H9 (cell line): ENCODE data around the gene KLHL7. TPM values are rescaled to one million over a fixed set of nuclear protein-coding genes. Genes with fewer than 3 reads are reported as not detected.

Experiments
- DNase-seq: peaks from one replicate; pipeline ENCODE4 v3.0.0-alpha.2; 2017
- H2AFZ ChIP-seq: one replicate; pipeline ENCODE4 v1.6.1; 2013; ENCODE audit warnings: mild to moderate bottlenecking, low read length, control low read depth, moderate library complexity
- H2AK5ac ChIP-seq: 2 replicates; pipeline ENCODE4 v1.6.1; 2013; ENCODE audit warnings: low read length, control low read depth, mixed read lengths; ENCODE audit not compliant: insufficient read length
- H2BK120ac ChIP-seq: one replicate; pipeline ENCODE4 v1.6.1; 2013; ENCODE audit warnings: low read depth, mild to moderate bottlenecking, low read length, control low read depth, inconsistent platforms; ENCODE audit not compliant: poor library complexity, severe bottlenecking
- H2BK12ac ChIP-seq: 2 replicates; pipeline ENCODE4 v1.6.1; 2013; ENCODE audit warnings: low read length, control low read depth, mixed read lengths, low read depth; ENCODE audit not compliant: insufficient read length
- H2BK15ac ChIP-seq: 2 replicates; pipeline ENCODE4 v1.6.1; 2013; ENCODE audit warnings: low read depth, low read length, control low read depth
- H2BK20ac ChIP-seq: one replicate; pipeline ENCODE4 v1.6.1; 2013; ENCODE audit warnings: low read depth, mild to moderate bottlenecking, low read length, control low read depth, inconsistent platforms; ENCODE audit not compliant: poor library complexity, severe bottlenecking
- H2BK5ac ChIP-seq: 2 replicates; pipeline ENCODE4 v1.6.1; 2013; ENCODE audit warnings: low read length, control low read depth, mixed read lengths; ENCODE audit not compliant: insufficient read length
- H3K14ac ChIP-seq: 2 replicates; pipeline ENCODE4 v1.6.1; 2013; ENCODE audit warnings: low read length, control low read depth; ENCODE audit not compliant: insufficient read depth
- H3K18ac ChIP-seq: 2 replicates; pipeline ENCODE4 v1.6.1; 2013; ENCODE audit warnings: low read depth, mild to moderate bottlenecking, mixed read lengths, low read length, control low read depth; ENCODE audit not compliant: insufficient read length
- H3K23ac ChIP-seq: 2 replicates; pipeline ENCODE4 v1.6.1; 2013; ENCODE audit warnings: low read length, control low read depth, mixed read lengths, low read depth; ENCODE audit not compliant: insufficient read length
- H3K23me2 ChIP-seq: 2 replicates; pipeline ENCODE4 v1.6.1; 2013; ENCODE audit warnings: low read depth, mild to moderate bottlenecking, mixed read lengths, low read length, control low read depth; ENCODE audit not compliant: insufficient read length, poor library complexity, severe bottlenecking
- H3K27ac ChIP-seq: 2 replicates; pipeline ENCODE4 v1.5.1; 2013; ENCODE audit warnings: low read length, control low read depth, mixed read lengths, low read depth; ENCODE audit not compliant: insufficient read length
- H3K27me3 ChIP-seq: 2 replicates; pipeline ENCODE4 v1.6.1; 2013; ENCODE audit warnings: low read length, control low read depth, inconsistent platforms; ENCODE audit not compliant: insufficient read depth
- H3K4ac ChIP-seq: 2 replicates; pipeline ENCODE4 v1.6.1; 2013; ENCODE audit warnings: low read depth, mild to moderate bottlenecking, control low read depth, inconsistent platforms, low read length, moderate library complexity
- H3K4me1 ChIP-seq: 2 replicates; pipeline ENCODE4 v1.6.1; 2013; ENCODE audit warnings: low read length, control low read depth, inconsistent platforms; ENCODE audit not compliant: insufficient read depth
- H3K4me2 ChIP-seq: 2 replicates; pipeline ENCODE4 v1.6.1; 2013; ENCODE audit warnings: low read length, control low read depth, mixed read lengths; ENCODE audit not compliant: insufficient read length, insufficient read depth
- H3K56ac ChIP-seq: 2 replicates; pipeline ENCODE4 v1.6.1; 2013; ENCODE audit warnings: low read depth, mild to moderate bottlenecking, mixed read lengths, low read length, control low read depth; ENCODE audit not compliant: insufficient read length
- H3K79me1 ChIP-seq: 2 replicates; pipeline ENCODE4 v1.6.1; 2013; ENCODE audit warnings: low read depth, mild to moderate bottlenecking, moderate library complexity, low read length, control low read depth, inconsistent platforms; ENCODE audit not compliant: insufficient read depth, poor library complexity, severe bottlenecking
- H3K79me2 ChIP-seq: 2 replicates; pipeline ENCODE4 v1.6.1; 2013; ENCODE audit warnings: low read length, control low read depth, inconsistent platforms; ENCODE audit not compliant: insufficient read depth
- H3K9ac ChIP-seq: 2 replicates; pipeline ENCODE4 v1.6.1; 2013; ENCODE audit warnings: low read length, control low read depth, mixed read lengths; ENCODE audit not compliant: insufficient read length; ENCODE audit errors: extremely low read depth
- H3K9me3 ChIP-seq: one replicate; pipeline ENCODE4 v1.6.1; 2013; ENCODE audit warnings: low read depth, low read length, inconsistent platforms; ENCODE audit not compliant: control insufficient read depth
- H3T11ph ChIP-seq: one replicate; pipeline ENCODE4 v1.6.1; 2013; ENCODE audit warnings: mild to moderate bottlenecking, low read length, control low read depth, inconsistent platforms
- H4K20me1 ChIP-seq: one replicate; pipeline ENCODE4 v1.6.1; 2013; ENCODE audit not compliant: control insufficient read depth, insufficient read length, insufficient read depth
- H4K5ac ChIP-seq: 2 replicates; pipeline ENCODE4 v1.6.1; 2013; ENCODE audit warnings: low read depth, mild to moderate bottlenecking, mixed read lengths, low read length, control low read depth; ENCODE audit not compliant: insufficient read length
- H4K8ac ChIP-seq: replicated peaks from 2 replicates; pipeline ENCODE4 v1.6.1; 2013; ENCODE audit warnings: low read length, control low read depth, mixed read lengths, low read depth; ENCODE audit not compliant: insufficient read length
- H4K91ac ChIP-seq: 2 replicates; pipeline ENCODE4 v1.6.1; 2013; ENCODE audit warnings: low read depth, mild to moderate bottlenecking, moderate library complexity, mixed read lengths, low read length, control low read depth; ENCODE audit not compliant: insufficient read length
- H3K27ac Mint-ChIP-seq, 3 experiments: 2 replicates in 2 of 3; 3 replicates in 1 of 3; pipeline ENCODE4 v1.8.0; 2020 to 2021; ENCODE audit warnings: mixed read lengths in 3 of 3, mild to moderate bottlenecking in 1 of 3, moderate library complexity in 1 of 3
- H3K27me3 Mint-ChIP-seq: 2 replicates; pipeline ENCODE4 v1.8.0; 2021; ENCODE audit warnings: low read depth, mild to moderate bottlenecking, moderate library complexity, mixed read lengths
- H3K36me3 Mint-ChIP-seq, 3 experiments: 2 replicates in 2 of 3; 3 replicates in 1 of 3; pipeline ENCODE4 v1.8.0; 2020 to 2021; ENCODE audit warnings: low read depth in 3 of 3, mixed read lengths in 3 of 3; ENCODE audit not compliant: insufficient read depth in 1 of 3
- H3K4me1 Mint-ChIP-seq, 2 experiments: 2 replicates each; pipeline ENCODE4 v1.8.0; 2020; ENCODE audit warnings: mixed read lengths in 2 of 2
- H3K4me3 Mint-ChIP-seq, 2 experiments: 2 replicates in 1 of 2; 3 replicates in 1 of 2; pipeline ENCODE4 v1.8.0; 2020 to 2021; ENCODE audit warnings: mild to moderate bottlenecking in 2 of 2, mixed read lengths in 2 of 2, moderate library complexity in 1 of 2
- H3K9me3 Mint-ChIP-seq, 2 experiments: 2 replicates in 1 of 2; 3 replicates in 1 of 2; pipeline ENCODE4 v1.8.0; 2020; ENCODE audit warnings: mild to moderate bottlenecking in 2 of 2, mixed read lengths in 2 of 2, moderate library complexity in 1 of 2
- CTCF ChIP-seq: fragments of 200-600 bp; sonication (generic); conservative IDR thresholded peaks from 3 replicates; pipeline ENCODE4 v1.8.0; 2021; ENCODE audit warnings: antibody characterized with exemption, mild to moderate bottlenecking
- WGBS: extraction: QIAGEN DNeasy Blood & Tissue Kit; methylation state at CpG from one replicate; pipeline ENCODE4 v1.1.7; 2013; ENCODE audit warnings: missing lambda C conversion rate, low lambda C conversion rate, mixed read lengths; ENCODE audit not compliant: insufficient read length; ENCODE audit errors: extremely low coverage; 5-methylcytosine and 5-hydroxymethylcytosine counted together
- total RNA-seq: library from RNA; stranded (reverse); gene quantifications from 2 replicates; pipeline ENCODE4 v1.2.1, GENCODE V29; 2021

Gene KLHL7
- total RNA-seq, 1 experiment from 2014 or later: 56.7 TPM

DNA sequence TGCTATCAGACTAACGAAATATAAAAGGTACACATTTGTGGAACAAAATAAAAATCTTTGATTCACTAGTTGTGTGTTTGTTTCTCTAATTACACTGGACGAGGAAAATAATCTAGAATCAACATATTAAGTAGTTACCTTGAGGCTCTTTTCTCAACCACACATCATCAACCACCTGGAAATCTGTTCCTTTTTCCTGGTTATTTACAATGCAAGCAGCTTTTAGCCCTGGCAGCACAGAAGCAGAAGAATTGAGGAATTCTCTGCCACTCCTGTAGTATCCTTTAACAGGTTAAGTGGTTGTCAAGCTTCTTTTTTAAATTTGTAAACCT is 100.0 kb downstream of the KLHL7 start:
- TF ChIP-seq CTCF: no peak
- Histone ChIP-seq H4K20me1 (no peaks in the 10 kb centered on the region), H3K56ac (no peak overlapping the region), H2BK20ac (no peak overlapping the region), H3K14ac (no peak overlapping the region), H3K18ac (no peak overlapping the region), H3K4me2 (no peak overlapping the region), H3K9me3 (no peaks in the 10 kb centered on the region), H3K23ac (no peak overlapping the region), H2AFZ (no peak overlapping the region), H2BK12ac (no peak overlapping the region), H3K79me1 (no peaks in the 10 kb centered on the region), H3K27ac (no peak overlapping the region), H4K5ac (no peak overlapping the region), H3K27me3 (no peaks in the 10 kb centered on the region), H3K4ac (no peak overlapping the region), H2AK5ac (no peak overlapping the region), H3K9ac (no peak overlapping the region), H3K23me2 (no peaks in the 10 kb centered on the region), H2BK15ac (no peak overlapping the region), H2BK120ac (no peak overlapping the region), H3T11ph (no peak overlapping the region), H4K8ac (no peak overlapping the region), H2BK5ac (no peak overlapping the region), H4K91ac (no peak overlapping the region), H3K79me2 (no peaks in the 10 kb centered on the region), H3K4me1 (no peaks in the 10 kb centered on the region)
- DNase-seq: no peak
- Mint-ChIP-seq H3K27me3 (no peaks in the 10 kb centered on the region), H3K27ac (no peak overlapping the region), H3K4me1 (no peaks in the 10 kb centered on the region), H3K4me3 (no peak overlapping the region), H3K9me3 (no peaks in the 10 kb centered on the region), H3K36me3 (peaks cover 10 to 20% (median 18%) of the 10 kb centered on the region in 3 experiments; a peak in 6 of 7 replicates)
- no CpG with 5 or more reads among the region's 2 CpGs for WGBS
